ENCODE data around the gene VGLL4. TPM values are rescaled to one million over a fixed set of nuclear protein-coding genes. Genes with fewer than 3 reads are reported as not detected.

The VGLL4 gene
- total RNA-seq, 1 donor from 2014 or later = 29.3 TPM

DNA sequence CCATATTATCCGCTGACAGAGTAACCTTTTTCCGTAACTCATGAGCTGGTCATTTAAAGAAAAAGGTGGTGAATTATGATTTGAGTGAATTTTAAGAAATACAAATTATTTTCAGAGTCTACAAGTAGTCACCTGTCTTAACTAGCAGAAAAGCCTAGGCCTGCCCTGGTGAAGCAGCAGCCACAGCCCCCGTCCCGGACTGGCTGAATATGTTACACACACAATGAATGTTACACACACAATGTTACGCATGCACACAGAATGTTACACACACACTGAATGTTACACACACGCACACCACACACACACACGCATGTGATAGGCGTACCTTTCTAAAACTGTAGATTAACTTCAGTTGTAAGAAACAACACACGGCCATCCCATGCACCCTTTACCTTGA lies 77.8 kb downstream of the VGLL4 start:
- no peaks in the 10 kb centered on the region for H3K27me3 ChIP-seq (ENCODE audit: low read depth)
- H3K4me3 ChIP-seq = no peak overlapping the region
- TF ChIP-seq, protein P1, sequence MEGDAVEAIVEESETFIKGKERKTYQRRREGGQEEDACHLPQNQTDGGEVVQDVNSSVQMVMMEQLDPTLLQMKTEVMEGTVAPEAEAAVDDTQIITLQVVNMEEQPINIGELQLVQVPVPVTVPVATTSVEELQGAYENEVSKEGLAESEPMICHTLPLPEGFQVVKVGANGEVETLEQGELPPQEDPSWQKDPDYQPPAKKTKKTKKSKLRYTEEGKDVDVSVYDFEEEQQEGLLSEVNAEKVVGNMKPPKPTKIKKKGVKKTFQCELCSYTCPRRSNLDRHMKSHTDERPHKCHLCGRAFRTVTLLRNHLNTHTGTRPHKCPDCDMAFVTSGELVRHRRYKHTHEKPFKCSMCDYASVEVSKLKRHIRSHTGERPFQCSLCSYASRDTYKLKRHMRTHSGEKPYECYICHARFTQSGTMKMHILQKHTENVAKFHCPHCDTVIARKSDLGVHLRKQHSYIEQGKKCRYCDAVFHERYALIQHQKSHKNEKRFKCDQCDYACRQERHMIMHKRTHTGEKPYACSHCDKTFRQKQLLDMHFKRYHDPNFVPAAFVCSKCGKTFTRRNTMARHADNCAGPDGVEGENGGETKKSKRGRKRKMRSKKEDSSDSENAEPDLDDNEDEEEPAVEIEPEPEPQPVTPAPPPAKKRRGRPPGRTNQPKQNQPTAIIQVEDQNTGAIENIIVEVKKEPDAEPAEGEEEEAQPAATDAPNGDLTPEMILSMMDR (IDR thresholded peaks at IDR 0.05; ENCODE audit: borderline replicate concordance) = no peak
- DNase-seq = no peak
- H3K9me3 ChIP-seq (replicated peaks) = no peaks in the 10 kb centered on the region
- H3K4me1 ChIP-seq = peaks cover 100% of the 10 kb centered on the region
- intact Hi-C loops (cut with micrococcal nuclease) = no loop called here
- H3K27ac ChIP-seq (replicated peaks) = peak overlapping the region; percentile 83
- H3K36me3 ChIP-seq = peaks cover 28% of the 10 kb centered on the region

- intact Hi-C loops (cut with micrococcal nuclease) = no loop called here
- Histone ChIP-seq H3K27me3 (ENCODE audit: low read depth) (no peaks in the 10 kb centered on the region), H3K4me3 (peak overlapping the region; percentile 21), H3K4me1 (peaks cover 100% of the 10 kb centered on the region), H3K36me3 (peaks cover 28% of the 10 kb centered on the region), H3K27ac (replicated peaks) (peak overlapping the region; percentile 83), H3K9me3 (replicated peaks) (no peaks in the 10 kb centered on the region)
- TF ChIP-seq, protein P1 (IDR thresholded peaks at IDR 0.05; ENCODE audit: borderline replicate concordance) = no peak
- DNase-seq = no peak
Observed at GRCh38 chr3:11565492-11565891, 78.2 kb downstream of the VGLL4 start.

- TF ChIP-seq, protein P1 (IDR thresholded peaks at IDR 0.05; ENCODE audit: borderline replicate concordance) = peak; percentile 49
- Histone ChIP-seq H3K36me3 (peaks cover 28% of the 10 kb centered on the region), H3K4me1 (peaks cover 100% of the 10 kb centered on the region), H3K27me3 (ENCODE audit: low read depth) (no peaks in the 10 kb centered on the region), H3K9me3 (replicated peaks) (no peaks in the 10 kb centered on the region), H3K27ac (replicated peaks) (peak overlapping the region; percentile 83), H3K4me3 (peak overlapping the region; percentile 21)
- intact Hi-C loops (cut with micrococcal nuclease) = no loop called here
- DNase-seq = peak; percentile 74
Observed at GRCh38 chr3:11565072-11565471, 78.6 kb downstream of the VGLL4 start.

DNA sequence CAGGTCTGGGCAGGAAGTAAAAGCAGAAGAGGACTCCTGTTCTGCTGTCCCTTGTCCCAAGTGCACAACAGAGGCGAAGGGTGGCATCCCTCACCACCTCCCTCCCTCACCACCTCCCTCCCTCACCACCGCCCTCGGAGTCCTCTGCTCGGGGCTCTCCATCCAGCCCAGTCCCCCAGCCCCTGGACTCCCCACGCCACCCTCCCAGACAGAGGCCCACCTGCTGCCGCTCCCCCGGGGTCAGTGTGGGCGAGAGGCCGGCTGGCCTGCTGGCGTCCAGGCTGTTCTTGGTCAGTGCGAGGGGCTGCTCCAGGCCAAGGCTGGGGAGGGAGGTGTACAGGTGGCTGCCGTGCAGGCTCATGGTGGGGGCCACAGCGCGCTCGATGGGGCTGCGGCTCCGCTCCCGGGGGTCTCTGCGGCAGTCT lies 79.1 kb downstream of the VGLL4 start:
- Histone ChIP-seq H3K9me3 (replicated peaks) (no peaks in the 10 kb centered on the region), H3K36me3 (peaks cover 28% of the 10 kb centered on the region), H3K27ac (replicated peaks) (peak overlapping the region; percentile 83), H3K4me3 (peak overlapping the region; percentile 21), H3K27me3 (ENCODE audit: low read depth) (no peaks in the 10 kb centered on the region), H3K4me1 (peaks cover 100% of the 10 kb centered on the region)
- TF ChIP-seq, protein P1 (IDR thresholded peaks at IDR 0.05; ENCODE audit: borderline replicate concordance) = no peak
- intact Hi-C loops (cut with micrococcal nuclease) = no loop called here
- no peak for DNase-seq

DNA sequence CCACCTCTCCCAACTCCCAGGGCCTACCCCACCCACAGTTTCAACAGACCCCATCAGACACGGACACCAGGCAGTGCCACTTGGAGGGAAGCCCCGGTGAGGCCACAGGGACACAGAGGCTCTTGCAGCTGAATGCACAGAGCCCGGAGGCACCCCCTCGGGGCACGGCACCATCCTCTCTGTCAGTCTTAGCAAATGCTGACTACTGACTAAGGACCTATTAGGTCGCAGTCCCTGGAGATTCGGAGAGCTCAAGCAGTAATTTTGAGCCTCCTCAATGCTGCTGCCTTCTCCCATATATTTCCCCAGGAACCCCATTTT lies 79.9 kb downstream of the VGLL4 start:
- intact Hi-C loops (cut with micrococcal nuclease) = no loop called here
- Histone ChIP-seq H3K4me1 (peaks cover 100% of the 10 kb centered on the region), H3K36me3 (peaks cover 32% of the 10 kb centered on the region), H3K27ac (replicated peaks) (peak overlapping the region; percentile 83), H3K9me3 (replicated peaks) (no peaks in the 10 kb centered on the region), H3K4me3 (no peak overlapping the region), H3K27me3 (ENCODE audit: low read depth) (no peaks in the 10 kb centered on the region)
- DNase-seq = no peak
- TF ChIP-seq, protein P1 (IDR thresholded peaks at IDR 0.05; ENCODE audit: borderline replicate concordance) = no peak

Data from left ventricle myocardium inferior (tissue), 1 donor.